HG02759 (cell line): ENCODE data around the gene FAIM2.

Experiments used
- ATAC-seq: cut with Tn5 transposase; IDR thresholded peaks from one replicate; pipeline ENCODE4 v1.9.1; 2021; ENCODE audit warnings: mild to moderate bottlenecking, moderate library complexity; ENCODE audit not compliant: unreplicated experiment

Gene FAIM2

GRCh38 chr12:49939707-49940106, 36.0 kb upstream of the FAIM2 start:
- ATAC-seq = no peak

DNA sequence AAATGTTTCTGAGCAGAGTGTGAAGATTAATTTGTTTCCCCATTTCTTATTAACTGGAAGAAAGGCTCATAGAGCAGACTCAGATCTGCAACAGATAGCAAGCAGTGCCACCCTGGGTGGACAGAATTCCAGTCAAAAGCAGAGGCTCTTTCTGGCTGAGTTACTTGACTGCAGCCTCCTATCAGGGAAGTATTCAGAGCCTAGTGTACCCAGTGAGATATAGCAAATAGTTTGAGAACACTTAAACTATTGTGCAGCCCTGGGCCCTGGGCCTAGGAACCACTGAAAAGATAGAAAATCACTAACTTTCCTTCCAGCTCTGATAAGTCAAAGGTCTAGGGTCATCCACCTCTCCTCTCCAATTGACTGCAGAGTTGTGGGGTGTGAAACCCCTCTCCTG, 35.6 kb upstream of the FAIM2 start:
- no peak for ATAC-seq

DNA sequence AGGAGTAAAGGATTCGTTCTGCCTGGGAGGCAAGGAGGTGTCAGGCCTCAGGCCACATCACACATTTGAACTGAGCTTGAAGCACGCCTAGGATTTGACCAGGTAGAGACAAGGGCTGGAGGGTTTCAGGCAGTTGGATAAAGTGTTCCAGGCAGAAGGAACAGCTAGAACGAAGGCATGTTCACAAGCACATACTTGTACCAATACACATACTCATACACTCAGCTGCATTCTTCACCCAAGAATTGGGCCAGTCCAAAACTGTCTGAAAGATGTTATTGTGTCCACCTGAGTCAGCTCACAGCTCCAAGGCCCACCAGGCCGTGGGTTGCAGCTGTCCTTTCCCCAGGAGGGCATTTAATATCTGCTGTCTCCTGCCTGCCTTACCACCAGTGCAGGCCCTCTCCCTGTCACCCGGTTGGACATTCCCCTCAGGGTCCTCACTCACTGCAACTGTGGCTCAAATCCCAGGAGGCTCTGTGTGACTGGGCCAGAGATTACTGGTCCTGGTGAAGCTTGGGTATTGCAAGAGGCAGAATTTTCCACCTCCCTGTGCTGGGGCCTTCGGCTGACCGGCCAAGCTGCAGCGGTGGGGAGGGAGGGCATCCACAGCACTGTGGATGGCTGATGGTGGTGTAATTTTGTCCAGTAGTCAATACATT, 34.1 kb upstream of the FAIM2 start:
- no peak for ATAC-seq

DNA sequence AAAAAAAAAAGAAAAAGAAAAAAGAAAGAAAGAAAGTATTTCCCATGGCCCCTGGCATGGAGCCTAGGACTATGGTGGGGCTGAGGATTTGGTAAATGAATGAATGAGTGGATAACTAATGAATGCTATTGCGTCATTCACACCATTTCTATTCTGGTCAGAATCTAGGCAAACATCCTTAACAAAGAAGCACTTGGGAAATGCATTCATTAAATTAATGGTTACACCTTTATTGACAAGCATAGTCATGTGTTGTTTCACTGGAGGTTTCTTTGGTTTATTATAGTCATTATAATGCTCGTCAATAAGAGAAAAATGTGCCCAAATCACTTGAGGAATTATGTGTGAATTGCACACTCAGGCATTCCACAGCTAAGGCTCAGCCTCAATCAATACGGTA, 33.2 kb upstream of the FAIM2 start:
- ATAC-seq = no peak

DNA sequence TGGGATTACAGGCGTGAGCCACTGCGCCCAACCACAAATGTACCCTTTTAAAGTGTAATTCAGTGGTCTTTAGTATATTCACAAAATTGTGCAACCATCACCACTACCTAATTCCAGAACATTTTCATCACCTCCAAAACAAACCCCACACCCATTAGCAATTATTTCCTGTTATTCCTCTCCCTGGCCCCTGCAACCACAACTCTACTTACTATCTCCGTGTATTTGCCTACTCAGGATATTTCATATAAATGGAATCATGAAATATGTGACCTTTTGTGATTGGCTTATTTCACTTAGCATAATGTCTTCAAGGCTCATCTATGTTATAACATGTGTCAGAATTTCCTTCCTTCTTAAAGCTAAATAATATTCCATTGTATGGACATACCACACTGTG, 30.8 kb upstream of the FAIM2 start:
- ATAC-seq = no peak

- no peak for ATAC-seq
These were observed 30.1 kb upstream of the FAIM2 start for GRCh38 chr12:49933796-49934195.

DNA sequence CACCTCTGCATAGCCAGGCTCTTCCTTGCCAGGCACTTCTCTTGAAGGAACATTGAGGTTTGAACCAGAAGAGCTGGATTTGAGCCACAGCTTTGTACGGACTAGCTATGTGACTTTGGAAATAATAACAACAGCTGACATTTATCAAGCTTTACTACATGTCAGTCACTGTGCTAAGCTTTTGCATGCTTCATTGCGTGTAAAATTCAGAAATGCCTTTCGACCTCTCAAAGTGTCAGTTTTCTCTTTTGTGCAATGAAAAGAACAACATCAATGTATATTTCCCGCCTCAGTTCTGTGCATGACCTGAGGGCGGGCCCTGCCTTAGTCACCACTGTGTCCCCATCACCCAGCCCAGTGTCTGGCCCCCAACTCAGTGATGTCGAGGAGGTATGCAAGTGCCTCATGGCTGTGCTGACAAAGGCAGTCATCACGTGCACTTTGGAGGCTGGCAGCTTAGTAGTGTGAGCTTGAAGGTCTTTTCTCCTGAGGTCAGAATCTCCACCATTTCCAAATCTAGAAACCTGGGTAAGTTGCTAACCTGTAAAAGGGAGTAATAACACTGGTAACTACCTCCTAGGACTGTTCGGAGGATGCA, 28.9 kb upstream of the FAIM2 start:
- ATAC-seq = no peak

DNA sequence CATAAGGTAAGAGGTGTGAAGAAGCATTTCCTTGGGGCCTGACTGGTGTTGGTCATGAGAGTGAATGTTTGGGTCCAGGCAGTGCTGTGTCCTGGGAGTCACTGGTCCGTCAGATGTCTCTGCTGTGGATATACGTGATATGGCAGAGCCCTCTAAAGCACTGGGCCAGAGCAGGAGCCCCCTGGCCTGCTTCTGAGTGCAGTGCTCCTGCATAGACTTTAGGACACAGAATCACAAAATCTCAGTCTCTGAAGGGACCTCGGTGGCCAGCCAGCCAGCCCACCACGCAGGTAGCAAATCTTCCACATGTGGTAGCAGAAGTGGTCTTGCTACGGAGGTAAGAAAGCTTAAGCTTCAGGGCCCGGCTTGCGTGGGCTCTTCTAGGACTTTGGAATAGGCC, 28.3 kb upstream of the FAIM2 start:
- no peak for ATAC-seq

DNA sequence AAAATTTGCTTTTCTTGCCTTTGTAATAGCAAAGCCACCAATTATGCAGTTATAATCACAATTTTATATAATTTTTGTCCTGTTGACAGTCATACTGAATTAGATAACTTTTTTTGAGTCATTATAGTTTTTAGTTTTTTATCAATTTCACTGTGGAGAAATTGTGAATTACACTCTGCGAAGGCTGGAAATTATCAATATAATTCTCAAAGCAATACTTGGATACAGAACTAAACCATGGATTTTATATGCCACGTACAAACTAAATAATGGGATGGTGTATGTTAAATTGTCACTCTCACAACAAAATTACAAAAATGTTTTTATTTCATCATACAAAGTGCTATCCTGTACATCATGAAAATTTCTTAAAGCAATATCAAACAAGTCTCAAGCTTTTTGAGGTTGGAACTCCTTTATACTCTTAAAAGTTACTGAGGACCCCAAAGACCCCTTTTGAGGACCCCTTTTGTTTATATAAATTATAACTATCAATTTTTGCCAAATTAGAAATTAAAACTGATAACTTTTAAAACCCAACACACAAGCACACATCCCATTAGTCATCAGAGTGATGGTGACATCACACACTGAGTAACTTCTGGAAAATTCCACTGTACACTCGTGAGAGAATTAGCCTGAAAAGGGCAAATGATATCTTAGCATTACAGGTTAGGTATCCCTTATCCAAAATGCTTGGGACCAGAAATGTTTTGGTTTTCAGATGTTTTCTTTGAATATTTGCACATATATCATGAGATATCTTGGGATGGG, 27.0 kb upstream of the FAIM2 start:
- no peak for ATAC-seq

- ATAC-seq = no peak
These were observed 25.9 kb upstream of the FAIM2 start for GRCh38 chr12:49929581-49929980.

DNA sequence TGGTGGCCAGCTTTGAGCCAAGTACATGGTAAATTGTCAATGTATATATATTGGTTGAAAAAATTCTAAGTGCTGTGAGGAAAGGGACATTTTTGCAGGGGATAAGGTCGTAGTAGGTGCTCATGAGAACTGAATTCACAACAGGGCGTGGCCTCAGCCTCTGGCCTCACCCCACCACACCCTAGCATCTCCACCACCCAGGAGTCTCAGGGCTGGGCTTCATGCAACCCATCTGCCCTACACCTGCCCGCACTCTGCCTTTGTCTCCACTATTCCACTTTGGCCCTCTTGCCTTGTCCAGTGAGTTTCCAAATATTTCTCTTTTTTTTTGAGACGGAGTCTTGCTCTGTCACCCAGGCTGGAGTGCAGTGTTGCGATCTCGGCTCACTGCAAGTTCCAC, 24.8 kb upstream of the FAIM2 start:
- ATAC-seq = no peak

DNA sequence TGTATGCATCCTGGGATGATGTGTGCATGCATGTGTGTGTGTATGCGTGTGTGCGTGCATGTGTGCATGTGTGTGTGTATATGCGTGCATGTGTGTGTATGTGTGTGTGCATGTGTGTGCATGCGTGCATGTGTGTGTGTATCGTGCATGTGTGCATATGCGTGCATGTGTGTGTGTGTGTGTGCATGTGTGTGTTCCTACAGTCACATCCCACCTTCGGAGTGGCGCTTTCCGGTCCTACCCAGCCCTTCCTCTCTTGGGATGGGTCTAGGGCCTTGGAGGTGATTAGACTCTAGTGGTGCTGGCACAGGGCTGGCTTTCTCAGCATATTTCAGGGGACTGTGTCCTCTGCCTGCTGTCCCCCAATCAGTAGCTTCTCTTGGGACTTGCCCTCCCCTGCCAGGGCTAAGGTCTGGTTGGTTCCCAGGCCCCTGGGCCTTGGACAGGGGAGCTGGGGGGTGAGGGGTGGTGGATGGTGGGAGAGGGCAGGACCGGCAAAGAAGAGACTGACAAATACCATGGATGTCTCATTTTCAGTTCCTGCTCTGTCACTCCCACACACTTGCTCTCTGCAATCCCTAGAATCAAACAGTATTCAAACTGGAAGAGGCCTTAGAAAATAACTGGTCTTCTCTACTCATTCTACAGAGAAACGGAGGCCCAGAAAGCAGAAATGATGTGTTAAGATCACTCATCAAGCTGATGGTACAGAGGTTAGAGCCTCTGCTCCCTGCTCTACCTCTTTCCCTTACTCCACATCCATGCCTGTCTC, 21.9 kb upstream of the FAIM2 start:
- ATAC-seq = no peak

DNA sequence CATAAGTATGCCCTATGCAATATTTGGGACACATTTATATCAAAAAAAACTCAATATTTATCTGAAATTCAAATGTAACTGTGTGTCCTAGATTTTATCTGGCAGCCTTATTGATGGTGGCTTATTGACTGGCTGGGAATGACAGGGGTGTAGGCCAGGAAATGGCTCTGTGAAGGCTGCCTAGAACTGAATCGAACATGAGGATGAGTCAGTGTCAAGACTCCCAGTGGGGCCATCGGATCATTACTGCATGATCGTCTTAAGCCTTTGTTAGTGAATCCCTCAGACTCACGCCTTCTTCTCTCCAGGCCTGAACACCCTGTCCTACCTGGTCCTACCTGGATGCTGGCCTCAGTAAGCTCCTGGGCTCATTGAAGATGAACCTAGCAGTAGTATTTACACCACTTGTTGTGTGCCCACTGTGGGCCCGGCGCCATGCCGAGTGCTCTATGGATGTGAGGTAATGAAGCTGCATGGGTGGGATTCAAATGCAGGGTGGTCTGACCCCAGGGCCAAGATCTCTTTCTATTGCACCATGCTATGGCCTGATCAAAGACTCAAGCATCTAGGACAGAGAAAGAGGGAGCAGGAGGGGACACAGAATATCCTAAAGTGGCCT, 21.0 kb upstream of the FAIM2 start:
- no peak for ATAC-seq

GRCh38 chr12:49923880-49924556, 20.3 kb upstream of the FAIM2 start:
- ATAC-seq = no peak

DNA sequence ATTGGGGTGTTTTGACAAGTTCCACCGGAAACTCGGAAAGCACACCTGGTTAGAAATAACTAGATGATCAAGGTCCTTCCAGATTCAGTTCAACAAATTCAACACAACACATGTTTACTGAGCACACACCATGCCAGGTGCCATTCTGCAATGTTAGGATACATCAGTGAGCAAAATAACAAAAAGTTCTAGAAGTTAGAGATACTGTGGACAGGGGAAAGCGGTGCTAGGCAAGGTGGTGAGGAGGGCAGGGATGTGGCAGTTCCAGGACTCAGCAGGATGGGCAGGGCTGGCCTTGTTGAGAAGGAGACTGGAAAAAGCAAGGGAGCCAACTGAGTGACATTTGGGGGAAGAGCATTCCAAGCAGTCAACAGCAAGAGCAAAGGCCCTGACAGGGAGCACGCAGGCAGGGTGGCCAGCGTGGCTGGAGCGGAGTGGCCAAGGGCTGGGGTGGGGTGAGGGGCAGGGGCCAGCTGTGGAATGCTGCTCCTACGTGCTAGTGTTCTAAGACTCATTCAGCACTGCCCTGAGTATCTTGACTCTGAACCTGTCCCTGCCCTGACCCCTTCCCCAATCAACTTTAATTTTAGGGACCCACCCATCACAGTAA, 19.4 kb upstream of the FAIM2 start:
- no peak for ATAC-seq

GRCh38 chr12:49922349-49923034, 18.8 kb upstream of the FAIM2 start:
- ATAC-seq = no peak

DNA sequence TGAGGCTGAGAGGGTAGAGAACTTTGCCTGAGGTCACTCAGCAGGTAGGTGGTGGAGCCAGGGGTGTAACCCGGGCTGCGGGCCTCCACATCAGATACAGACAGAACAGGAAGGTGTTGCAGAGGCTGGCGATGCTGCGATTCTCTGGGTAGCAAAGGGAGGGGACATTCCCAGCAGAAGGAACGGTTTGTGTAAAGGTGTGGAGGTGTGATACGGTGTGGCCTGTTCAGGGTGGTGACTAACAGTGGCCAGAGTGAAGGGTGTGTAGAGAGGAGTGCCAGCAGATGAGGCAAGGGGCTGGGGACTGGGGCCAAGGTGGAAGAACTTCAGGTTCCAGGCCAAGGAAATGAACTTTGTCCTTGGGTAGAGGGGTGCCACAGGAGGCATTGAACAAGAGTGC, 18.2 kb upstream of the FAIM2 start:
- ATAC-seq = no peak

GRCh38 chr12:49921299-49921698, 17.6 kb upstream of the FAIM2 start:
- ATAC-seq = no peak

DNA sequence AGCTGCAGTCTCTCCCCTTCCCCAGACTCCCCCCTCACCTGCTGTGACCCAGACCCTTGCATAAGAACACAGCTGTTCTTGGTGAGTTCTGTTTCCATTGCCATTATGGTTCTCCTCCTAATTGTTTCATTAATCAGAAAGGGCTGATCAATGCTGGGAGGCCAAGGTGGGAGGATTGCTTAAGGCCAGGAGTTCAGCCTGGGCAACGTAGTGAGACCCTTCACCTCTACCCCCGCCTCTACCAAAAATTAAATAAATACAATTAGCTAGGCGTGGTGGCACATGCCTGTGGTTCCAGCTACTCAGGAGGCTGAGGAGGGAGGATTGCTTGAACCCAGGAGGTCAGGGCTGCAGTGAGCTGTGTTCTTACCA, 17.2 kb upstream of the FAIM2 start:
- no peak for ATAC-seq
